Stimulated activated CD8-positive, alpha-beta memory T cell treated with anti-CD3 and anti-CD28 coated beads, Interleukin-7, amount 100 ng/mL, for 24 hours (primary cell): ENCODE results near the gene ATP2B2.
A peak's percentile ranks its signal among the peaks of the same experiment; 100 is the strongest.

Experiments
- DNase-seq: peaks from one replicate; pipeline ENCODE4 v3.0.0-alpha.2; 2020; ENCODE audit warnings: low read depth

Gene ATP2B2

DNA sequence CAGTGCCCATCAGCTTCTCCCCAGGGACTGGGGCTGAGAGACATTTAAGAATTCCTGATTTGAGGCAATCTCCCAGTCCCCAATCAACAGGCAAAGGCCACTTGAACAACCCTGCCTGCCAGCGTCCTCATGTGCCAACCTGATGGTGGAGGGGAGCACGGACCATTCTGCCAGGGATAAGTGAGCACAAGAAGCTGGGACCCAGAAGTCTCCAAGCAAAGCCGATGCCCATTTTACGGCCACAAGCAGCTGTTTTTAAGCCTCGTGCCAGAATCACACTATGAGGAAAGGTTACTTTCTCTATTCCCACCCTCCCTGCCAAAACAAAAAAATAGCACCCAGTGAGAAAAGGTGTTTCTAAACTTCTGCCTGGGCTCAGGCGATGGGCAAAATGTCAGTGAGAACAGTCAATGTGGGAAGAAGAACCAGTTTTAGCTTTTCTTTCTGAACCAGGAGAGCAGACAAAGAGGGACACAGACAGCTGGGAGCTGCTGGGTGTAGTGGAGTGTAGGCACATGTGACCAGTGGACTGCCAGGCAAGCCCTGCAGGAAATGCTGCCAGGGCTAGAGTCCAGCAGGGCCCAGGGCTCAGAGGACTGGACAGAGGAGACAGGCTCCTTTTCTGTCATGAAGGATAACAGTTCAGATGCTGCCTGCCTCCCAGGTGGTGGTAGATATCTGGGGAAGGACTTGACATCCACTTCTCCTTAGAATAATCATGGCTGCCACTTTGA, 57.7 kb downstream of the ATP2B2 start:
- no peak for DNase-seq

DNA sequence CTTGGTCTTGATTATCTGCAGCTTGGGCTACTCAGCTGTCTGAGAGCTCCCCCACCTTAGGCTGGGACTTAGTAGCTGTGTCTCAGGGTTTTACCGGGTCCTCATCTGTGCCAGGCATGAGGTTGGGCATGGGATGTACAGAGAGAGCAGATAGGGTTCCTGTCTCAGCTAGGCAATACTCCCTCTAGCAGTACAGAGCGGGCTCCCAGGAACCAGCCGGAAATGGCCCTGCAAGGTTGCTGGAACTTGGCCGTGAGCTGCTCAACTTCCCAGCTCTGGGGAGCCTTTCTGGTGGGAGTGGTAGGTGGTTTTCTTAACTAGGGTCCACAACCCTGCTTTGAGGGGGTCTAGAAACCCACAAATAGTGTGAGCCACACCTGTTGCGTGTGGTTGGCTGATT, 58.3 kb downstream of the ATP2B2 start:
- DNase-seq, result no peak

GRCh38 chr3:10445561-10446175, 59.7 kb downstream of the ATP2B2 start:
- DNase-seq, result no peak

- DNase-seq, result no peak
These were observed 60.9 kb downstream of the ATP2B2 start for GRCh38 chr3:10444511-10444910.

DNA sequence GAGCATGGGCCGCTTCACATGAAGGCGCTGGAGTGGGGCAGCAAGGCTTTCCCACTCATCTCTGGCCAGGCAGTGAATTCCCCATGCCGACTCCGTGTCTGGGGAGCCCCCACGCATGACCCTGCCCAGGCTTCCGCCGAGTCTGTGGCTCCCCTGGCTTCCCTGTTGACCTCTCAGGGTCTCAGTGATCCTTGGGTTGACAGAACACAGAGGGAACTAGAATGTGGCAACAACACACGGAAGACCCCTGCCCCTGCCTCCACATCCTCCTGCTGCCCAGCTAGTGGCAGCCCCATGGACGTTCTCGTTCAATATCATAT, 61.3 kb downstream of the ATP2B2 start:
- DNase-seq, result no peak

GRCh38 chr3:10443272-10444109, 61.9 kb downstream of the ATP2B2 start:
- no peak for DNase-seq

GRCh38 chr3:10442151-10442795, 63.1 kb downstream of the ATP2B2 start:
- no peak for DNase-seq

DNA sequence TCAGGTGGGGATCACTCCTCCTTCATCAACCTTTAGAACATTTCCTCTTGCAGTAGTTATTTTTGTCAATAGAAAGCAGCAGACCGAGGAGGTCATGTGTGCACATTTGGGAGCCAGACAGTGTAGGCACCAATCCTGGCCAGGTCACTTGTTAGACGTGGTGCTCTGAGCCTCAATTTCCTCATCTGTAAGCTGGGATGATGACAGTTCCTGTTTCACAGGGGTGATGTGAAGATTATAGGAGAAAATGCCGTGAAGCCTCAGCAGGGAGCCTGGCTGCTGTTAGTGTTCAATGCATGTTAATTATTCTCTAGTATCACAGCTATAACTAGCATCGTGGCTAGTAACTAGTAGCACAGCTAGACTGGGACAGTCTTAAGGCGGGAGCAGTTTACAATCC, 64.7 kb downstream of the ATP2B2 start:
- DNase-seq, result no peak

- DNase-seq, result no peak
These were observed 66.3 kb downstream of the ATP2B2 start for GRCh38 chr3:10438902-10439610.

- DNase-seq, result no peak
These were observed 67.1 kb downstream of the ATP2B2 start for GRCh38 chr3:10437995-10438901.

DNA sequence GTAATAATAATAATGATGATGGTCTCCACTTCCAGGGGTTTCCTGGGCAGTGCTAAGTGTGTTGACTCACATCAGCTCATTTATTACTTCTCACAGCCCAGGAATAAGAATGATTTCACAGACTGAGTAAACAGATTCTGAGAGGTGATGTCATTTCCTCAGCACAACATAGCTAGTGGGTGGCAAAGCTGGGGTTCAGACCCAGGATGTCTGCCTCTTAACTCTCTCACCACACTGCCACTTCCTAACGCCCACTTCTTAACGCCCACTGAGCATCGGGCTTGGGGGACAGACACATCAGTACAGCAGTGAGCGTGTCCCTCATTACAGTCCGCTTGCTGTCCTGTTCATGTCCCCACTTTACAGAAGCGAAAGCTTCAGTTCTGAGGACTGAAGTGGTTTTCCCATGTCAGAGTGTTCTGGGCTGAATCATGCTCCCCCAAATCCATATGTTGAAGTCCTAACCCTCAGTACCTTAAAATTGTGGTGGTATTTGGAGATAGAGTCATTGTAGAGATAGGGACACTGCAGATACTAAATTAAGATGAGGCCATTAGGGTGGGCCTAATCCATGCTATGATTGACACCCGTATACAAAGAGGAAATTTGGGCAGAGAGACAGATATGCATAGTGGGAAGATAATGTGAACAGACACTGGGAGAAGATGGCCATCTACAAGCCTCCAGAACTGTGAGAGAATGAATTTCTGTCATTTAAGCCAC, 68.0 kb downstream of the ATP2B2 start:
- DNase-seq, result peak; percentile 23

GRCh38 chr3:10435850-10436249, 69.5 kb downstream of the ATP2B2 start:
- DNase-seq, result no peak

DNA sequence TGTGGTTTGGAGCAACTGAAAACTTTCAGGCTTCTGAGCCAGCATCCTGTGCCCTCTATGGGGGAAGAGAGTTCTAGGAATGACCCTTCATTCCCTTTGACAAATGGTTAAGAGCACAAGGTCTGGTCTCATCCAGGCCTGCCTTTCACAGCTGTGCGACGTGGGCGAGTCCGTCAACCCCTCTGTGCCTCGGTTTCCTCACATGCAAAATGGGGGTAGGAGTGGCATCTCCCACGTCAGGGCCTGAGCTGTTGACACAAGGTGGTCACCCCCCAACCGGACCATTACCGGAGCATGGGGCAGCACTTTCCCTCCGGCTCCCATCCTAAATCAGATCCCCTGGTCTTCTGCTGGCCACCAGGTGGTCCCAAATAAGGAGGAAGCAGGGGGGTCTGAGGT, 70.4 kb downstream of the ATP2B2 start:
- DNase-seq, result no peak

GRCh38 chr3:10434144-10434937, 71.0 kb downstream of the ATP2B2 start:
- no peak for DNase-seq

- DNase-seq, result no peak
These were observed 72.5 kb downstream of the ATP2B2 start for GRCh38 chr3:10432931-10433330.

DNA sequence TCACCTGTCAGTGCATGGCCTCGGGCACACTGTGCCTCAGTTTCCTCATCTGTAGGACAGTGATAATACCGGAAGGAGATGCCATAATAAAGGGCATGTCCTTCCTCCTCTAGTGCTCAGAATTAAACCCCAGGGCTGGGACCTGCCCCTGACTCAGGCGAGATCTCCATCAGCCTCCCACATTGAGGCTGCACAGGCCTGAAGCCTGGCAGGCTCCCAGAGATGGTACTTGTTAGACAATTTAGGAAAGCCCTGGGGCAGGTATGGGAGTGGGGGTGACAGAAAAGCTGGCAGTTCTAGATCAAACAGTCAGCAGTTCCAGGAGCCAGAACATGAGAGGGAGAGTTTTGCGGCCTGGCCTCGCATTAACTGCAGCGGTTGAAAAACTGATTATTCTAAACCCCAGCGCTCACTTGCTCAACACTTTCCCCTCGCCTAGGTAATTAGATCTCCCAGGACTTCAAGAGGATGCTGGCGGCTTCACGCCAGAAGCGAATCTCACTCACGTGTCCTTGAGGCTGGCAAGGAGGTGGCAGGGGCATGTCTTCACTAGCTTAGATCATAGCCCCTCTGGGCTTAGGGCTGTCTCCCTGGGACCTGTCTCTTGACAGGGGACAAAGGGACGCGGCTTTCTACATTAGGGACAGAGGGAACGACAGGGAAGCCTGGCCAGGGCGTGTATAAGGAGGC, 73.1 kb downstream of the ATP2B2 start:
- DNase-seq, result no peak

GRCh38 chr3:10430805-10431204, 74.6 kb downstream of the ATP2B2 start:
- DNase-seq, result no peak

DNA sequence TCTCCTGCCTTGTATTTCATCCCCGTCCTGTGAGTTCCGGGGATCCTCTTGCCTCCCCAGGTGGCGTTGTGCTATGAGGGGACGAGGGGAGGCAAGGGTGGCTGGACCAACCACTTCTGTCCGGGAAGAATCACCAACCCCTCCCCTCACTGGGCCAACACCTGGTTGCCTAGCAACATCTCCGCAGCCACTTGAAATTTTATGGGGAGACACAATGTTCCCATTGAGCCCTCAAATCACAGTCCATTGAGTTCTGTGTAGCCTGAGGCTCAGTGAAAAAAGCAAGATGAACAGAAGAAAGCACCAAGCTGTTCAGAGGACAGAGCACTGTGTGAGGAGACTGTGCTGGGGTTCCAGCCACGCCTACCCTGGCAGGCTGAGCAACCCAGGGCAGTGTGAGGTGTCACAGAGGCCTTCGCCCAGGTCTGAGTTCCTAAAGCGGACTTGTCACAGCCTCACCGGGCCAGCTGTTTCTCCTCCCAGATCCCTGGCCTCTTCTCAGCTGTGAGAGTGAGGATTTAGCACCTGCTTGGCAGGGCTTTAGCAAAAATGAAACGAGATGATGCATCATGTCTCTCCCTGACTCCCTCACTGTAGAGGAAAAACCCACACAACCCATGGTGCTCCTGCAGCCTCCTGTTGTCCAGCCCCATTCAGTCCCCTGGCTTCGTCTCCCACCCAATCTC, 76.8 kb downstream of the ATP2B2 start:
- DNase-seq, result no peak
